Right forelimb (tissue), 1 donor: ENCODE measurements around the gene RPL15.
"Not testable (repeated sequence)": the region's sequence is repeated elsewhere in the genome, so short reads cannot be mapped to it uniquely, and the experiment has no call there.

Experiments used
- DNase-seq: peaks from one replicate; pipeline ENCODE4 v3.0.0-alpha.2; 2018

Gene RPL15

GRCh38 chr3:23889950-23890349 lies 27.0 kb upstream of the RPL15 start:
- DNase-seq = no peak

DNA sequence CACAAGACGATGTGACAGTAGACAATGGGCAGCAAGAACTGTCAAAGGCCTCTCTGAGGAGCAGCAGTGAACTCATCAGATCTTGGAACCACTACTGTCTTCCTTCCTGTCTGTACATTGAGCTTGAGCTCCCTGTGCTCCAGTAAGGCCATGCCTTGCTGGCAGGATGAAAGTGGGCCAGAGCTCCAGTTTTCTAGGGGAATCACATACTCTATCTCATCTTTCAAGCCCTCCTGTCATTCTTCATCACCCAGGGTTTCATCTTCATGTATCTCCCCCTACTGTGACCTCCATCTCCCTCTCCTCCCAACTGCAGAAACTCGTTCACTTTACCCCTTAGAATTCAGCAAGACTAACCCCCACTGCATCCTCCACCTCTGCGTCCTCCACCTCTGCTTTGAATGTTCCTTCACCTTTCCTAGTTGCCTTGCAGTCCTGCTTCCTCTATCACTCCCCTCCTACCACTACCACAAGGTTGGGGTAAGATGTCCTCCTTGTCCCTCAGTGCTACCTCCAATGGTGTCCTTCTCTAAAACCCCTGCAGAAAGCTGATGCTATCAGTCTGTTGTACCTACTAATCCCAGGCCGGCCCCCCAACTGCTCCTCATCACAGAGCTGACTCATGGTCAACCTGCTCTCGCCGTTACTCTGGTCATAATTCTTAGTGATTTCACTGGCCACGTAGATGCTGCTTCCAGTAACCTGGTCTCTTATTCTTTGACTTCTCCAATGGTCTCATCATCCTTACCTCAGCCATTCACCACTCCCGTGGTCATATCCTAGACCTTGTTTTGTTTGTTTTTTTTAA lies 22.5 kb upstream of the RPL15 start:
- no peak for DNase-seq

DNA sequence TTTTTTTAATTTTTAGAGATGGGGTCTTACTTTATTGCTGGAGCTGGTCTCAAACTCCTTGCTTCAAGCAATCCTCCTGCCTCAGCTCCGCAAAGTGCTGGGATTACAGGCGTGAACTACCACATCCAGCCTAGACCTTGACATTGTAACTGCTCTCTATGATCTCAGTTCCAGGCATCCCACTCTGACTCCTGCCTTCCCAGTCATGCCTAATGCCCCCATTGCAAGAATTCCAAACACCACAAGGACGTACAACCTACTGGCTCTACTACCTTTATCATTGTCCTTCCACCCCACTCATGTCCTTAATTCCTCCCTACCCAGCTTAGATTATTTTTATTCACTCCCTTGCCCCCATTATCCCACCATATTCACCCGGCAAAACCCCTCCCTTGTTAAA lies 21.8 kb upstream of the RPL15 start:
- no peak for DNase-seq

DNA sequence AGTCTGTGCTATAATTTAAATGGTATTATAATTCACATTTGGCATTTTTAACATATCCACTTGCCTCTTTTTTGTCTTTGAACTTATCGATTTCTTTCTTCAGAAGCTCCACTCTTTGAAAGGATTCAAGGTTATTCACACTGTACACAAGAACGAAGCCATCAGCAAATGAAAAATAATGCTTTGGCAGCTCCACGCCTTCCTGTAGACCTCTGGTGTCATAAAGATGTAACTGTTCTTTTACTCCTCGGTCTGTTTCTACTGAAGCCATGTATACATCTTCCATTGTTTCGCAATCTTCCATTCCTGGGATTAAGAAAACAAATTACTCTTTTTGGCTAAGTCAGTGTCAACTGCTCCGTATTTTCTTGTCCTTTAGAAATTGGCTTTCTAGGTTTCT lies 16.2 kb upstream of the RPL15 start:
- DNase-seq = no peak

GRCh38 chr3:23904545-23904944 lies 12.4 kb upstream of the RPL15 start:
- DNase-seq = no peak

GRCh38 chr3:23909341-23909740 lies 7.6 kb upstream of the RPL15 start:
- DNase-seq = no peak

DNA sequence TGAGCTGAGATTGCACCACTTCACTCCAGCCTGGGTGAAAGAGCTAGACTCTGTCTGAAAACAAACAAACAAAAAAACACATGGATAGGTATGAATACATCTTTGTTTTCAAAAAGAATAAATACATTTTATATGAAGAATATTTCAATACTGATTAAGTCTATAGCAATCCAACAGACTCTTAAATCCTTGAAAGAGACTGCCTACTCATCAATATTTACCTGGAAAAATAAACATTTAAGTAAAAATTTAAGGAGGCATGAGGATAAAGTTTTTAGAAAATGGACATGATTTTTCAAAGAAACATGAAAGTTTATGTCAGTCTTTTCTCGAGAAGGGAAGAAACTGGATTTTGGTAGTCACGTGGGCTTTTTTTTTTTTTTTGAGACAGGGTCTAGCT lies 5.5 kb upstream of the RPL15 start:
- DNase-seq = no peak

DNA sequence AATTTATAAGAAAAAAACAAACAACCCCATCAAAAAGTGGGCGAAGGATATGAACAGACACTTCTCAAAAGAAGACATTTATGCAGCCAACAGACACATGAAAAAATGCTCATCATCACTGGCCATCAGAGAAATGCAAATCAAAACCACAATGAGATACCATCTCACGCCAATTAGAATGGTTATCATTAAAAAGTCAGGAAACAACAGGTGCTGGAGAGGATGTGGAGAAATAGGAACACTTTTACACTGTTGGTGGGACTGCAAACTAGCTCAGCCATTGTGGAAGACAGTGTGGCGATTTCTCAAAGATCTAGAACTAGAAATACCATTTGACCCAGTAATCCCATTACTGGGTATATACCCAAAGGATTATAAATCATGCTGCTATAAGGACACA lies 4.6 kb upstream of the RPL15 start:
- DNase-seq = not testable (repeated sequence)

DNA sequence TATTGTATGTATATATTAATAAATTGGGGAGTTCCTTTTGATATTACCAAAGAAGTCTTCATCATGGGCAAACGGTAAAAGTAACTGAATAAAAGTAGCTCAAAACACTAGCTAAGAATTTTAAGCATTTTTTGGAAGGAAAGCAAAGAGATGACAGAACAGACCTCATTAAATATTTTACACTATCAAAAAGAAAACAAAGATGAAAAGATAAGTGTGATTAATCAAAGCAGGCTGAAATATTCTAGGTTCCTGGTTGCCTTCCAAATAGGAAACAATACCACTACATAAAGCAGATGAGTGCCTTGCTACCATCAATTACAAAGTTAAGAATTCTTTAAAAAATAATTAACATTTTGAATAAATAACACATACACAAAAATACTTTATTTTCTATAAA lies 3.8 kb upstream of the RPL15 start:
- no peak for DNase-seq

GRCh38 chr3:23913873-23914743 lies 2.8 kb upstream of the RPL15 start:
- DNase-seq = no peak

DNA sequence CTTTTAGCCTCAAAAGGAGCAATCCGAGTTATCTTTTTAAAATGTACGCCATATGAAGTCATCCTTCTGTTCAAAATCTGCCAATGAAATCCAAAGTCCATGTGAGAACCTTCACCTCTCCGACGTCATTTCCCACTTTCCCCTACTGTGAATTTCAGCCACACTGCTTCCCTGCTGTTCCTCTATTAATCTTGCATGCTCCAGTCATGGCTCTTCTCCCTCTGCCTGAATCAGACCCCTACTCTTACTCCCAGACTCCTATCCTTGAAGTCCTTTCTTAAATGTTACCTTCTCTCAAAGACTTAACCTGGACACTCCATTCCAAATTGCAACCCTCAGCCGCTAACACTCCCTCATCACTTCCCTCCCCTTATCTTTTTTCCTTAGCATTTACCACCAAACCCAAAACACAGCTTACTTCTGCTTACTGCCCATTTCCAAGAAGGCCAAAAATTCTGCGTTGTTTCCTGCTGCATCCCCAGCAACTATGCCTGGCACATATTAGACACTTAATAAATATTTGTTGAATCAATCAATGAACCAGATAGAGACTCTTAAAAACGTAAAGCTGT lies 1.3 kb upstream of the RPL15 start:
- no peak for DNase-seq

DNA sequence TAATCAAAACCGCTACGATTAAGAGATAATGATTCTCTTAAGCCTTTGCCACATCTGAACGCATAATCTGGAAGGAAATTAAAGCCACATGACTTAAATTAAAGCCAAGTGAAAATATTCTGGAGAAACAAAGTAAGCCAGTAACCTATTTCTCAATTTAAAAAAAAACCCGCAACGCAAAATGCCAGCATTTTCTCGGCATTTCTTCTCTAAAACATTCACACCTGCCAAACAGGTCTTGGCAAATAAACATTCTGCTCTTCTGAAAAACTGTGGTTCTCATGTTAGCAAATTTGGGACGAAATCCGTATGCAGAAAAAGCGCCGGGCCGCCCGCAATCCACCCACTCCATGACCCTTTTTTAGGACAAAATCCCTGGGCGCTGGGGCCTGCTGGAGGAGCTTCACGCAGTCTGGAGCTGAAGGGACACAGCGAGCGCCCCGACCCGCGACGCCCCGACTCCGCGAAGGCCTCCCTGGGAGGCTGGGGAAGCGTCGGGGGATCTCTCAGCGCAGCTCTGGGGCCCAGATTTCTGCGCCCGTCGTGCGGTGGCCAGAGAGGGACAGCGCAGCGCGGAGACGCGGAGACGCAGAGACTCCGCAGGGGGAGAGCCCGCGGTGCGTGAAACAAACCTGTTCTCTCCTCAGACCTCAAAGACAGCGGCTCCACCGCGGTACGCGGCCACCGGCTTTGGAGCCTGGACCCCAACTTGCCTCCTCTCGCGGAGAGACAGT lies 613 bp upstream of the RPL15 start:
- no peak for DNase-seq

DNA sequence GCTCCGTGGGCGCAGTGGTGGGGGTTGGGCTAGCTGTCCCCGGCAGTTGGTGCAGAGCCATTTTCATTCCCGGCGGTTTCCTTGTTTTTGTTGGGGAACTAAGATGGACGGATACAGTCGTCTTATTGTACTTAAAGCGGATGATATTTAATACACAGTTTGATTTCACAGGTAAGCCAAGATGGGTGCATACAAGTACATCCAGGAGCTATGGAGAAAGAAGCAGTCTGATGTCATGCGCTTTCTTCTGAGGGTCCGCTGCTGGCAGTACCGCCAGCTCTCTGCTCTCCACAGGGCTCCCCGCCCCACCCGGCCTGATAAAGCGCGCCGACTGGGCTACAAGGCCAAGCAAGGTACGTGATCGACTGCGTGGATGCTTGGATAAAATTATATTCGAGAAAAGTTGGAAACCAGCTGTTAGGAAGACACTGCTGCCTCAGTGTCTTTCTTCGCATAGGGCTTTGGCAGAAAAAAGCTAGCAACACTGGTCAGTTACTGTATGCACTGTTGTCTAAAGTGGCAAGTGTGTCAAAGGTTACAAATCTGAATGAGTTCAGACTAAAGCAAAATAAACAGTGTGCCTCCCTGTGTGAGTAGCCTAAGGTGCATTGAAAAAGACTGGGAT lies 859 bp downstream of the RPL15 start:
- DNase-seq = not testable (repeated sequence)

- not testable (repeated sequence) for DNase-seq
These were observed 1.4 kb downstream of the RPL15 start for GRCh38 chr3:23918331-23918730.

- no peak for DNase-seq
These were observed 2.7 kb downstream of the RPL15 start for GRCh38 chr3:23919628-23920027.

DNA sequence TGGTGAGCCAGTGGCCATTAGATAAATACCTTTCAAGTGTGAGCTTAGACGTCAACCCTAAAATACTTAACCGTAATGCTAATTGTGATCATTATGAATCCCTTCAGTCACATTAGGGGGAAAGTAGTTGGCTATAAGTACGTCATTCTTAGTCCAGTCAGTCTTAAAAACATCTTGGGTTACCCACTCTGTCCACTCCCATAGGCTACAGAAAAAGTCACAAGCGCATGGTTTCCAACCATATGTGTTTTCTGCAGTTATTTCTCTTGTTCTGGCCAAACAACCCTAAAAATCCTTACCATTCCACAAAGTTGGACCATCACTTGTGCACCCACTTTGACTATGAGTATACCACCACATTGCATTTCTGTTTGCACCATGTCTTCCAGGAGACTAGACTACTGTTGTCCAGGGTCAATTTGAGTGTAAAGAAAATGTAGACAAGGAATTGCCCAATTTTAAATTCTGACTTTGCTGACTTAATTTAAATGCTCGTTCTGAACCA lies 3.3 kb downstream of the RPL15 start:
- DNase-seq = no peak

GRCh38 chr3:23921052-23921511 lies 4.2 kb downstream of the RPL15 start:
- DNase-seq = no peak

DNA sequence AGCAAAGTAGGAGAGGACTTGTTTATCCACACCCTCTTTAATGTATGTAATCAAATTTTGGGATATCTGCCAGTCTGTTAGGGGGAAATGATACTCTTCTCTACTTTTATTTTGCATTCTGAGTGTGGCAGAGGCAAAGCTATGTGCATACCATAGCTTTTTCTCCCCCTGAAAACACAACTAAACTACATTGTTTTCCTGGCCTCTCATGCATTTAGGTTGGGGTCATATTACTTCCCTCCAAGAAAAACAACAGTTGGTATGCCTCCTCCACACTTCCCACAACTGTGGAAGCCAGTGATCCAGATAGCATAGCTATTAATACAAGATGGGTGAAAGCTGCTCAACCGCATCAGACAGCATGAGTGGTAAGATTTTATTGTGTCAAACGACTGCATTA lies 6.9 kb downstream of the RPL15 start:
- DNase-seq = no peak

GRCh38 chr3:23926246-23926645 lies 9.3 kb downstream of the RPL15 start:
- no peak for DNase-seq

GRCh38 chr3:23926736-23927135 lies 9.8 kb downstream of the RPL15 start:
- DNase-seq = no peak

GRCh38 chr3:23928524-23928923 lies 11.6 kb downstream of the RPL15 start:
- no peak for DNase-seq

GRCh38 chr3:23931597-23931996 lies 14.7 kb downstream of the RPL15 start:
- no peak for DNase-seq
